ENCODE results near the gene GPR15.

The GPR15 gene

GRCh38 chr3:98501270-98501669, 30.5 kb upstream of the GPR15 start:
- Histone ChIP-seq H3K4me3 (ENCODE audit: low read depth, low read length) (no peak overlapping the region), H3K27me3 (ENCODE audit: insufficient read depth, low read depth, severe bottlenecking) (no peaks in the 10 kb centered on the region), H3K27ac (no peak overlapping the region), H3K9me3 (ENCODE audit: severe bottlenecking) (no peaks in the 10 kb centered on the region), H3K36me3 (no peaks in the 10 kb centered on the region)
- TF ChIP-seq CTCF (IDR thresholded peaks at IDR 0.05; ENCODE audit: low read depth, low read length) = no peak
- no peak for DNase-seq

GRCh38 chr3:98501863-98502576, 29.8 kb upstream of the GPR15 start:
- no peak for DNase-seq
- no peak overlapping the region for H3K27ac ChIP-seq
- no peaks in the 10 kb centered on the region for H3K9me3 ChIP-seq (ENCODE audit: severe bottlenecking)
- H3K27me3 ChIP-seq (ENCODE audit: insufficient read depth, low read depth, severe bottlenecking) = no peaks in the 10 kb centered on the region
- no peak overlapping the region for H3K4me3 ChIP-seq (ENCODE audit: low read depth, low read length)
- no peak for TF ChIP-seq CTCF (IDR thresholded peaks at IDR 0.05; ENCODE audit: low read depth, low read length)
- no peaks in the 10 kb centered on the region for H3K36me3 ChIP-seq

GRCh38 chr3:98504539-98504938, 27.2 kb upstream of the GPR15 start:
- Histone ChIP-seq H3K36me3 (no peaks in the 10 kb centered on the region), H3K27ac (no peak overlapping the region), H3K27me3 (ENCODE audit: insufficient read depth, low read depth, severe bottlenecking) (no peaks in the 10 kb centered on the region), H3K9me3 (ENCODE audit: severe bottlenecking) (no peaks in the 10 kb centered on the region), H3K4me3 (ENCODE audit: low read depth, low read length) (no peak overlapping the region)
- DNase-seq = no peak
- no peak for TF ChIP-seq CTCF (IDR thresholded peaks at IDR 0.05; ENCODE audit: low read depth, low read length)

- no peak for TF ChIP-seq CTCF (IDR thresholded peaks at IDR 0.05; ENCODE audit: low read depth, low read length)
- Histone ChIP-seq H3K36me3 (no peaks in the 10 kb centered on the region), H3K27me3 (ENCODE audit: insufficient read depth, low read depth, severe bottlenecking) (no peaks in the 10 kb centered on the region), H3K4me3 (ENCODE audit: low read depth, low read length) (no peak overlapping the region), H3K9me3 (ENCODE audit: severe bottlenecking) (no peaks in the 10 kb centered on the region), H3K27ac (no peak overlapping the region)
- DNase-seq = no peak
These were observed 23.2 kb upstream of the GPR15 start for GRCh38 chr3:98508582-98508981.

- Histone ChIP-seq H3K36me3 (peaks cover 16% of the 10 kb centered on the region), H3K27me3 (ENCODE audit: insufficient read depth, low read depth, severe bottlenecking) (no peaks in the 10 kb centered on the region), H3K27ac (no peak overlapping the region), H3K4me3 (ENCODE audit: low read depth, low read length) (no peak overlapping the region), H3K9me3 (ENCODE audit: severe bottlenecking) (no peaks in the 10 kb centered on the region)
- no peak for TF ChIP-seq CTCF (IDR thresholded peaks at IDR 0.05; ENCODE audit: low read depth, low read length)
- DNase-seq = no peak
These were observed 19.2 kb upstream of the GPR15 start for GRCh38 chr3:98512576-98512975.

- no peak for TF ChIP-seq CTCF (IDR thresholded peaks at IDR 0.05; ENCODE audit: low read depth, low read length)
- DNase-seq = no peak
- Histone ChIP-seq H3K36me3 (peaks cover 19% of the 10 kb centered on the region), H3K9me3 (ENCODE audit: severe bottlenecking) (no peaks in the 10 kb centered on the region), H3K4me3 (ENCODE audit: low read depth, low read length) (no peak overlapping the region), H3K27ac (no peak overlapping the region), H3K27me3 (ENCODE audit: insufficient read depth, low read depth, severe bottlenecking) (no peaks in the 10 kb centered on the region)
These were observed 18.7 kb upstream of the GPR15 start for GRCh38 chr3:98513091-98513511.

Measured in WERI-Rb-1 (cell line).